Bronchial epithelial cell (primary cell): Measurements from ENCODE around the gene C9orf153. TPM values are rescaled to one million over a fixed set of nuclear protein-coding genes. Genes with fewer than 3 reads are reported as not detected.

ENCODE experiments used
- DNase-seq: peaks from one replicate; pipeline ENCODE4 v3.0.0-alpha.2; 2010; ENCODE audit warnings: low read depth
- FAIRE-seq: peaks from 2 replicates; lab custom pipeline; 2011; peaks lifted over from hg19 to GRCh38; lab: Jason Lieb, UNC
- H3K27me3 ChIP-seq: 2 replicates; pipeline ENCODE4 v1.5.1; 2011; ENCODE audit warnings: low read length; ENCODE audit not compliant: control insufficient read depth, insufficient read depth
- H3K36me3 ChIP-seq: 2 replicates; pipeline ENCODE4 v1.5.1; 2011; ENCODE audit warnings: low read length; ENCODE audit not compliant: control insufficient read depth, insufficient read depth
- H3K4me3 ChIP-seq: 2 replicates; pipeline ENCODE4 v1.5.1; 2011; ENCODE audit warnings: mild to moderate bottlenecking, low read depth, low read length, control low read depth
- total RNA-seq: library from RNA; depleted of rRNA; stranded (reverse); fragments of >200 nt; gene quantifications from 2 replicates; pipeline ENCODE4 v1.2.1, GENCODE V29; 2014
- TF ChIP-seq, protein P1 (sequence below): IDR thresholded peaks from 2 replicates; pipeline ENCODE4 v1.5.1; 2011; ENCODE audit warnings: mild to moderate bottlenecking, moderate library complexity, low read length, control low read depth, inconsistent platforms; ENCODE audit not compliant: insufficient read depth, severe bottlenecking

The C9orf153 gene
- total RNA-seq, 1 donor from 2014 or later = 0.26 TPM

DNA sequence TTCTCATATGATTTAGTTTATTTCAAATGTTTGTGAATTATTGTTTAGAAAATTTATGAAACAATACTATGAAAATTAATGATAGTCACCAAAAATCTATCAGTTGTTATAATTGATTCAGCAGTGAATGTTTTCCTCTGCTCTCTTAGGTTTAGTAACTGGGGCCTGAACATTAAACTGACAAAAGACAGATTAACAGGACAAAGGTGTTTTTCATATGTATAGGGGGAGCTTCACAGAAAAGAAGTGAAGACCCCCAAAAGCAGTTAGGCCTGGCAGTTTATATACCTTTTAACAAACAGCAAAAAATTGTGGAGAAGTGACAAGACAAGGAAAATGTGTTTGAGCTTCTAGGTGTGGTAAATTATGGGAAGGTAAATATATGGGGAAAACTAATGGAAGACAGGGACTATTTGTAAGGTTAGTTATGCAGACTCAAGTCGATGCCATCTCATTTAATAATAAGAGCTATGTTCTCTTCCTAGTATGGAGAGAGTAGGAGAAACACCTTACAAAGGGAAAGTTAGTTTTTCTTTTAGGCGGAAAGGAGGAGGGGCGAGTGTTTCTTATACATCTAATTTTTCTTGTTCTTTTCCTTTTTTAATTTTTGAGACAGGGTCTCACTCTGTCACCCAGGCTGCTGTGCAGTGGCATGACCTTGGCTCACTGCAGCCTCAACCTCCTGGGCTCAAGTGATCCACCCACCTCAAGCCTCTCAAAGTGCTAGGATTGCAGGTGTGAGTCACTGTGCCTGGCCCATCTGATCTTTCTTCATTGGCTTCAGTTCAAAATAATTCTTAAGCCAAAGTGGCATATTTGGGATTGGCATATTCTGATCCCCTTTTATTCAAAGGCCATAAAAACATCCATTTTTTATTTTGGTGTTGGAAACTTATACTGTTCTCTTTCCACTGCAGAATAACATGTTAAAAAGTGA, 77.8 kb downstream of the C9orf153 start:
- TF ChIP-seq, protein P1, sequence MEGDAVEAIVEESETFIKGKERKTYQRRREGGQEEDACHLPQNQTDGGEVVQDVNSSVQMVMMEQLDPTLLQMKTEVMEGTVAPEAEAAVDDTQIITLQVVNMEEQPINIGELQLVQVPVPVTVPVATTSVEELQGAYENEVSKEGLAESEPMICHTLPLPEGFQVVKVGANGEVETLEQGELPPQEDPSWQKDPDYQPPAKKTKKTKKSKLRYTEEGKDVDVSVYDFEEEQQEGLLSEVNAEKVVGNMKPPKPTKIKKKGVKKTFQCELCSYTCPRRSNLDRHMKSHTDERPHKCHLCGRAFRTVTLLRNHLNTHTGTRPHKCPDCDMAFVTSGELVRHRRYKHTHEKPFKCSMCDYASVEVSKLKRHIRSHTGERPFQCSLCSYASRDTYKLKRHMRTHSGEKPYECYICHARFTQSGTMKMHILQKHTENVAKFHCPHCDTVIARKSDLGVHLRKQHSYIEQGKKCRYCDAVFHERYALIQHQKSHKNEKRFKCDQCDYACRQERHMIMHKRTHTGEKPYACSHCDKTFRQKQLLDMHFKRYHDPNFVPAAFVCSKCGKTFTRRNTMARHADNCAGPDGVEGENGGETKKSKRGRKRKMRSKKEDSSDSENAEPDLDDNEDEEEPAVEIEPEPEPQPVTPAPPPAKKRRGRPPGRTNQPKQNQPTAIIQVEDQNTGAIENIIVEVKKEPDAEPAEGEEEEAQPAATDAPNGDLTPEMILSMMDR = no peak
- Histone ChIP-seq H3K27me3 (no peaks in the 10 kb centered on the region), H3K36me3 (no peaks in the 10 kb centered on the region), H3K4me3 (no peak overlapping the region)
- DNase-seq (peak; percentile 65), FAIRE-seq (no peak)

DNA sequence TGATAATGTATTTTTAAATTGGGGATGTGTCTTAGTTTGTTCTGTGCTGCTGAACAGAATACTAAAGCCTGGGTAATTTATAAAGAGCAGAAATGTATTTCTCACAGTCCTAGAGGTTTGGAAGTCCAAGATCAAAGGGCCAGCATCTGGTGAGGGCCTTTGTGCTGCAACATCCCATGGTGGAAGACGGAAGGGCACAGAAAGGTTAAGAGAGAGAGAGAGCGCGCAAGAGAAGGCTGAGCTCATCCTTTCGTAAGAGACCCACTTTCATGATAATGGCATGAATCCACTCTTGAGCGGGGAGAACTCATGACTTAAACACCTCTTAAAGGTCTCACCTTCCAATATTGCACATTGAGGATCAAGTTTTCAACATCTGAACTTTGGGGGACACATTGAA, 81.0 kb downstream of the C9orf153 start:
- H3K4me3 ChIP-seq = no peak overlapping the region
- no peaks in the 10 kb centered on the region for H3K36me3 ChIP-seq
- FAIRE-seq (no peak), DNase-seq (no peak)
- H3K27me3 ChIP-seq = no peaks in the 10 kb centered on the region
- TF ChIP-seq, protein P1 = no peak

DNA sequence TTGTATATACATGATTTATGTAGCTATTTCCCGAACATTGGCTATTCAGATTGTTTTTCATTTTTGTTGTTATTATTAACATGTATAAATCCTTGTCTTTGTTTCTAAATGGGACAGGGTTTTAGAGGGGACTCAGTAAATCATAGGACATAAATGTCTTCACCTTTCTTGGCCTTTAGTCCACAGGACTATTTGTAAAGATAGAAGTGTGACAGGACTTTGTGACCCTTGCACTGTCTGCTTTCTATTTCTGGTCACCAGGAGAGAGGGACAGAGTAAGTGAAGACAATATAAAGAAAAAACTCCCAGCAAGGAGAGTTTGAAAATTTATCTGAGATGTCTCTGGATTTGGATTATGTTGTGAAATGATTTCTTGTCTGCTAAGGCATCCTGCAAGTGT, 81.5 kb downstream of the C9orf153 start:
- no peak for DNase-seq
- no peaks in the 10 kb centered on the region for H3K27me3 ChIP-seq
- TF ChIP-seq, protein P1 = no peak
- H3K4me3 ChIP-seq = no peak overlapping the region
- H3K36me3 ChIP-seq = no peaks in the 10 kb centered on the region
- FAIRE-seq = no peak

DNA sequence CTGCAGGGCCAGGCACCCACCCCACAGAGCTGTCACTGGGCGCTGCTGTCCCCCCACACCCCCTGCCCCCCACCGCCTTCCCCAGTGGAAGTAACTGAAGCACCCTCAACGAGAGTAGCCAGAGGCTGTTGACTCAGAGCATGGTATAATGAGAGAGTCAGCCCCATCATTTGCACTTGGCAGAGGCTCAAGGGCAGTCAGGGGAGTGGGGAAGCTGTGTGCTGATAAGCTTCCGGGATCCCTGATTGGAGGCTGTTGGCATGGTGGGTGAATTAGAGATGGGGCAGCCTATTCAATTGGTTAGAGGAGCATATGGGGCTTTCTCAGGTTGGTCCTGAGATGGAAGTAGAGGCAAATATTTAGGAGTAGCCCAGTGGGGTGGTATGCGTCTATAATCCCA, 83.0 kb downstream of the C9orf153 start:
- no peaks in the 10 kb centered on the region for H3K27me3 ChIP-seq
- no peaks in the 10 kb centered on the region for H3K36me3 ChIP-seq
- DNase-seq (peak; percentile 67), FAIRE-seq (no peak)
- TF ChIP-seq, protein P1 = no peak
- no peak overlapping the region for H3K4me3 ChIP-seq

DNA sequence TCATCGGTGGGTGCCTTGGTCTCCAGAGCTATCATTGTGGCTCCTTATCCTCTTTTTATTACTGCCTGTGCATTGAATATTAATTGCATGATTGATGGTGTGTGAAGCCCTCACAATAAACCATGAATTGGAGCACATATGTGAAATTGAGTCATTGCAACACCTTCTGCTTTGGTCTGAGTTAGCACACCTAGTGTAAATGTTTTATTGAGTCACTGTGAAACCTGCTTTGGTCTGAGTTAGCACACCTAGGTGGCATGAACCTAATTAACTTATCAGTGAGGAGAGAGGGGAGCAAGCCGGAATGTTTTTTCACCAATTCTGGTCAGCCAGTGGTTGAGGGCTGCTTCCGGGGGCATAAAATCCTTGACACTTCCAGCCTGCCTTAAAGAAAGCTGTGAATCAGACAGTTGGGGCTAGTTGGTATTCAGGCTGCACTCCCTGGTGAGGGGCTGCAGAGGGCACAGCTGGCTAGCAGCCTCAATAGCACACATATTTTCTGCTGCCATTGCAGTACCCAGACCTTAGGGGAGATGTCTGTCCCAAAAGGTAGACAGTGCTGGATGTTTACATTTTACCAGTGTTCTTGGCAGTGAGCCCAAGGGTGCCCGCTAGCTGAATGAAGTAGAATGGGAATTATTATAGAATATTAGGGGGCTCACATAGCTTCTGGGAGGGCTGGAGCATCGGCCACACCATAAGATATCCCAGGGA, 83.6 kb downstream of the C9orf153 start:
- TF ChIP-seq, protein P1 = no peak
- no peaks in the 10 kb centered on the region for H3K27me3 ChIP-seq
- H3K36me3 ChIP-seq = no peaks in the 10 kb centered on the region
- H3K4me3 ChIP-seq = no peak overlapping the region
- DNase-seq = peak; percentile 50
- peak; percentile 47 for FAIRE-seq
